ENCODE data around the gene HERC6.

Gene HERC6

GRCh38 chr4:88352062-88352740, 26.5 kb upstream of the HERC6 start:
- Histone ChIP-seq H3K9me3 (replicated peaks; ENCODE audit: insufficient read depth, low read length) (no peaks in the 10 kb centered on the region), H3F3A (ENCODE audit: insufficient read depth, low read length) (no peaks in the 10 kb centered on the region), H3K9me2 (replicated peaks; ENCODE audit: insufficient read depth, low read length) (no peaks in the 10 kb centered on the region), H3K4me3 (ENCODE audit: low read length) (no peak overlapping the region), H2AFZ (ENCODE audit: low read length) (no peak overlapping the region), H3K27ac (ENCODE audit: low read length) (no peak overlapping the region), H3K4me1 (ENCODE audit: low read length) (no peaks in the 10 kb centered on the region), H3K36me3 (replicated peaks; ENCODE audit: insufficient read depth, low read length) (no peaks in the 10 kb centered on the region), H3K27me3 (replicated peaks; ENCODE audit: insufficient read depth, low read length) (no peaks in the 10 kb centered on the region), H4K20me1 (ENCODE audit: insufficient read depth, low read length) (no peaks in the 10 kb centered on the region), H3K9ac (ENCODE audit: low read length) (no peak overlapping the region), H3K79me2 (ENCODE audit: low read length) (no peaks in the 10 kb centered on the region), H3K4me2 (ENCODE audit: low read depth, low read length) (no peak overlapping the region)
- no peak for DNase-seq
- TF ChIP-seq EZH2phosphoT487 (IDR thresholded peaks at IDR 0.05; ENCODE audit: low read length), result no peak
- TF ChIP-seq EZH2 (optimal IDR thresholded peaks at IDR 0.05; ENCODE audit: low read depth, low read length), result no peak
- TF ChIP-seq CTCF (IDR thresholded peaks at IDR 0.05; ENCODE audit: low read length), result no peak

- H3K36me3 ChIP-seq (replicated peaks; ENCODE audit: insufficient read depth, low read length), result no peaks in the 10 kb centered on the region
- no peaks in the 10 kb centered on the region for H3K4me1 ChIP-seq (ENCODE audit: low read length)
- no peak for DNase-seq
- H3K9me3 ChIP-seq (replicated peaks; ENCODE audit: insufficient read depth, low read length), result no peaks in the 10 kb centered on the region
- H3K79me2 ChIP-seq (ENCODE audit: low read length), result no peaks in the 10 kb centered on the region
- no peak overlapping the region for H3K27ac ChIP-seq (ENCODE audit: low read length)
- H2AFZ ChIP-seq (ENCODE audit: low read length), result no peak overlapping the region
- H3K27me3 ChIP-seq (replicated peaks; ENCODE audit: insufficient read depth, low read length), result no peaks in the 10 kb centered on the region
- TF ChIP-seq EZH2phosphoT487 (IDR thresholded peaks at IDR 0.05; ENCODE audit: low read length), result no peak
- TF ChIP-seq CTCF (IDR thresholded peaks at IDR 0.05; ENCODE audit: low read length), result no peak
- TF ChIP-seq EZH2 (optimal IDR thresholded peaks at IDR 0.05; ENCODE audit: low read depth, low read length), result no peak
- no peak overlapping the region for H3K4me3 ChIP-seq (ENCODE audit: low read length)
- no peaks in the 10 kb centered on the region for H4K20me1 ChIP-seq (ENCODE audit: insufficient read depth, low read length)
- no peak overlapping the region for H3K4me2 ChIP-seq (ENCODE audit: low read depth, low read length)
- H3F3A ChIP-seq (ENCODE audit: insufficient read depth, low read length), result no peaks in the 10 kb centered on the region
- no peak overlapping the region for H3K9ac ChIP-seq (ENCODE audit: low read length)
- no peaks in the 10 kb centered on the region for H3K9me2 ChIP-seq (replicated peaks; ENCODE audit: insufficient read depth, low read length)
Measured at GRCh38 chr4:88353324-88353723, 25.3 kb upstream of the HERC6 start.

- Histone ChIP-seq H3K4me2 (ENCODE audit: low read depth, low read length) (no peak overlapping the region), H3K36me3 (replicated peaks; ENCODE audit: insufficient read depth, low read length) (no peaks in the 10 kb centered on the region), H3K9me2 (replicated peaks; ENCODE audit: insufficient read depth, low read length) (no peaks in the 10 kb centered on the region), H3K9ac (ENCODE audit: low read length) (no peak overlapping the region), H3K9me3 (replicated peaks; ENCODE audit: insufficient read depth, low read length) (no peaks in the 10 kb centered on the region), H3K27me3 (replicated peaks; ENCODE audit: insufficient read depth, low read length) (no peaks in the 10 kb centered on the region), H3K79me2 (ENCODE audit: low read length) (no peaks in the 10 kb centered on the region), H3F3A (ENCODE audit: insufficient read depth, low read length) (no peaks in the 10 kb centered on the region), H4K20me1 (ENCODE audit: insufficient read depth, low read length) (no peaks in the 10 kb centered on the region), H3K27ac (ENCODE audit: low read length) (no peak overlapping the region), H3K4me1 (ENCODE audit: low read length) (0 out of 2 replicates have a peak, but pooled peaks cover 5% of the 10 kb centered on the region), H2AFZ (ENCODE audit: low read length) (no peak overlapping the region), H3K4me3 (ENCODE audit: low read length) (no peak overlapping the region)
- TF ChIP-seq CTCF (IDR thresholded peaks at IDR 0.05; ENCODE audit: low read length) (no peak), EZH2 (optimal IDR thresholded peaks at IDR 0.05; ENCODE audit: low read depth, low read length) (no peak), EZH2phosphoT487 (IDR thresholded peaks at IDR 0.05; ENCODE audit: low read length) (no peak)
- no peak for DNase-seq
Measured at GRCh38 chr4:88356771-88357170, 21.9 kb upstream of the HERC6 start.

Data from MM.1S (cell line).